GM19240 (cell line): ENCODE data around the gene PPP2R5B.
A peak's percentile ranks its signal among the peaks of the same experiment; 100 is the strongest.

ENCODE experiments used
- DNase-seq: peaks from one replicate; pipeline ENCODE4 v3.0.0; 2011; ENCODE audit warnings: low spot score; ENCODE audit not compliant: insufficient read length

PPP2R5B gene

GRCh38 chr11:64888729-64889511 is 35.6 kb upstream of the PPP2R5B start:
- no peak for DNase-seq

- no peak for DNase-seq
Measured at GRCh38 chr11:64890522-64890939, 34.0 kb upstream of the PPP2R5B start.

GRCh38 chr11:64891215-64891848 is 33.2 kb upstream of the PPP2R5B start:
- no peak for DNase-seq

GRCh38 chr11:64891880-64892279 is 32.6 kb upstream of the PPP2R5B start:
- DNase-seq: no peak

GRCh38 chr11:64892411-64892831 is 32.1 kb upstream of the PPP2R5B start:
- no peak for DNase-seq

- DNase-seq: no peak
Measured at GRCh38 chr11:64892838-64893193, 31.7 kb upstream of the PPP2R5B start.

- no peak for DNase-seq
Measured at GRCh38 chr11:64893194-64894069, 31.1 kb upstream of the PPP2R5B start.

GRCh38 chr11:64894070-64894811 is 30.2 kb upstream of the PPP2R5B start:
- DNase-seq: peak; percentile 92

- no peak for DNase-seq
Measured at GRCh38 chr11:64894812-64895452, 29.6 kb upstream of the PPP2R5B start.

GRCh38 chr11:64896448-64897022 is 28.0 kb upstream of the PPP2R5B start:
- DNase-seq: no peak

- DNase-seq: no peak
Measured at GRCh38 chr11:64897381-64898075, 27.0 kb upstream of the PPP2R5B start.

- DNase-seq: no peak
Measured at GRCh38 chr11:64898076-64898445, 26.4 kb upstream of the PPP2R5B start.

- no peak for DNase-seq
Measured at GRCh38 chr11:64898541-64898940, 25.9 kb upstream of the PPP2R5B start.

GRCh38 chr11:64900263-64900678 is 24.2 kb upstream of the PPP2R5B start:
- DNase-seq: no peak

GRCh38 chr11:64900774-64901173 is 23.7 kb upstream of the PPP2R5B start:
- DNase-seq: no peak

GRCh38 chr11:64902102-64902900 is 22.2 kb upstream of the PPP2R5B start:
- no peak for DNase-seq

- DNase-seq: no peak
Measured at GRCh38 chr11:64903291-64903833, 21.1 kb upstream of the PPP2R5B start.

GRCh38 chr11:64905516-64906313 is 18.8 kb upstream of the PPP2R5B start:
- no peak for DNase-seq
